Right kidney (tissue), 1 donor: Measurements from ENCODE around the gene SAXO1.

Experiments
- DNase-seq: peaks from one replicate; pipeline ENCODE4 v3.0.0-alpha.2; 2016

SAXO1 gene

GRCh38 chr9:18910435-18910834 is 122.6 kb downstream of the SAXO1 start:
- DNase-seq, result no peak

GRCh38 chr9:18909140-18910018 is 123.6 kb downstream of the SAXO1 start:
- DNase-seq, result no peak

GRCh38 chr9:18907927-18908625 is 124.9 kb downstream of the SAXO1 start:
- DNase-seq, result no peak

- no peak for DNase-seq
Observed at GRCh38 chr9:18906656-18907395, 126.2 kb downstream of the SAXO1 start.

- DNase-seq, result no peak
Observed at GRCh38 chr9:18905883-18906629, 127.0 kb downstream of the SAXO1 start.

GRCh38 chr9:18905028-18905882 is 127.8 kb downstream of the SAXO1 start:
- DNase-seq, result no peak

- DNase-seq, result no peak
Observed at GRCh38 chr9:18903450-18903849, 129.6 kb downstream of the SAXO1 start.

- no peak for DNase-seq
Observed at GRCh38 chr9:18896531-18897179, 136.4 kb downstream of the SAXO1 start.

GRCh38 chr9:18896004-18896403 is 137.0 kb downstream of the SAXO1 start:
- DNase-seq, result no peak

GRCh38 chr9:18893491-18893890 is 139.5 kb downstream of the SAXO1 start:
- no peak for DNase-seq

- DNase-seq, result no peak
Observed at GRCh38 chr9:18893046-18893445, 140.0 kb downstream of the SAXO1 start.

GRCh38 chr9:18891946-18892670 is 140.9 kb downstream of the SAXO1 start:
- no peak for DNase-seq

- DNase-seq, result no peak
Observed at GRCh38 chr9:18890372-18890771, 142.6 kb downstream of the SAXO1 start.

- DNase-seq, result no peak
Observed at GRCh38 chr9:18889550-18889949, 143.5 kb downstream of the SAXO1 start.

GRCh38 chr9:18888290-18888689 is 144.7 kb downstream of the SAXO1 start:
- no peak for DNase-seq

GRCh38 chr9:18887546-18887945 is 145.5 kb downstream of the SAXO1 start:
- no peak for DNase-seq

GRCh38 chr9:18881758-18882157 is 151.3 kb downstream of the SAXO1 start:
- no peak for DNase-seq

GRCh38 chr9:18877984-18878383 is 155.0 kb downstream of the SAXO1 start:
- DNase-seq, result no peak
